Left renal cortex interstitium (tissue), 4 donors: Measurements from ENCODE around the gene DLK1. TPM values are rescaled to one million over a fixed set of nuclear protein-coding genes. Genes with fewer than 3 reads are reported as not detected.

ENCODE experiments used
- DNase-seq, 4 donors: peaks; one replicate each; pipeline ENCODE4 v3.0.0-alpha.2; 2013; ENCODE audit warnings: low read depth in 4 of 4, low spot score in 2 of 4, missing footprints in 1 of 4
- polyA plus RNA-seq, 4 donors: library from polyadenylated mRNA; unstranded; fragments of 120-200 nt; gene quantifications; one replicate each; pipeline ENCODE4 v1.2.1, GENCODE V29; 2013; ENCODE audit not compliant: insufficient read length in 4 of 4

The DLK1 gene
- polyA plus RNA-seq, 4 donors: 5.8 to 11.1 (median 8.0) TPM

DNA sequence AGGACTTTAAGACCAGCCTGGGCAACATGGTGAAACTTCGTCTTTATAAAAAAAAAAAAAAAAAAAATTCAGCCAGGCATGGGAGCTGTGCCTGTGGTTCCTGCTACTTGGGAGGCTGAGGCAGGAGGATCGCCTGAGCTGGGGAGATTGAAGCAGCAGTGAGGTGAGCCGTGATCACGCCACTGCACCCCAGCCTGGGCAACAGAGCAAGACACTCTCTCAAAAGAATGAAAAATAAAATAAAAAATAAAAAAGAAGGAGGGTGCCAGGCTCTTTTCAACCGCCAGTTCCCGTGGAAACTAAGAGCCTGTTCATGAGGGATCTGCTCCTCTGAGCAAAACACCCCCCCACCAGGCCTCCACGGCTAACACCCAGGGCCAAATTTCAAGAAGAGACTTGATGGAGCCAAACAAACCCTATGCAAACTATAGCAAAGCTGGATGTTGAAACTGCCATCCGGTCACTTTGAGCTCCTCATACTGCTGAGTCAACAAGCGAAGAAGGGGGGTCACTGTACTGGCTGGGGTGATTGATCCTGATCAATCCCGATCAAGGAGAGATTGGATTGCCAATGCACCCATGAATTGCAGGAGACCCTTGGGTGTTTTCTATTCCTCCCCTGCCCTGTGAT is 23.4 kb downstream of the DLK1 start:
- DNase-seq: no peak

DNA sequence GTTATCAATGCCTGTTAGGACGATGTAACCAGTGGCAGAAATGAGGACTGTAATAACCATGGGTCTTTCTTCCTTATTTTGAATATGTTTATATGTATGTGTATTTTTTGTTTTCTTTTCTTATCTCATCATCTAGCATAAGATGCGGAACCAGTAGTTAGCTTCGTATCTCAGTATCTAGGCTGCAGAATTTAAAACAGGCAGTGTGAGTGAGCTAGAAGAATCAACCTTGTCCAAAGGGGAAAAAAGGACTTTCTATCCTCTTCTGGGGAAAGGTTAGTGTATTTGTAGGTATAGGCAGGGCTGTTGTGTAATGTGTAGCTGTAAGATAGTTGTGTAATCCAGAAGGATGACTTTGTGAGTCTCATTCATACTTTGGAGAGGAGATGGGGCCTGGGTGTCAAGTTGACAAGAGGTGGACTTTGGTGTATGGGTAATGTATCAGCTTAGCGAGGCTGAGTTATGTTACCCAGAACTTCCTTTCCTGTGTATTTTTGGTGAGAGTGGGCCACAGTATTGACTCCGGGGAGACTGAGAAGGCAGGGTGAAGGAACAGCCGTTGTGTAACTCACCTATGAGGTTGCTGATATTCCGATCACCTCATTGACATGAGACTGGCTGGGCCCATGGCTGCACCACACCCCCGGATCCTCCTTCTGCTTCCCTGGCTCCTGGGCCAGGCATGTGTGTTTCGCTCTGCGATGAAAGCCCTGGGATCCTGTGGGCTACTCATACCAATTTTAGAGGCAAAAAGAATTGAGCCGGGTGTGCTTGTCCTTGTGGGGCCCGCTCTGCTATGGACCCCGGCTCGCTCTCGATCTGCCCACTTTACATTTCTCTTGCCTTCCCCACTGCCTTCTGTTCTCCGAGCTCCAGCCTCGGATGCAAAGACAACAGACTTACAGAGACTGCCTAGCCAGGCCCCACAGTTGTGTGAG is 24.3 kb downstream of the DLK1 start:
- DNase-seq: no peak

DNA sequence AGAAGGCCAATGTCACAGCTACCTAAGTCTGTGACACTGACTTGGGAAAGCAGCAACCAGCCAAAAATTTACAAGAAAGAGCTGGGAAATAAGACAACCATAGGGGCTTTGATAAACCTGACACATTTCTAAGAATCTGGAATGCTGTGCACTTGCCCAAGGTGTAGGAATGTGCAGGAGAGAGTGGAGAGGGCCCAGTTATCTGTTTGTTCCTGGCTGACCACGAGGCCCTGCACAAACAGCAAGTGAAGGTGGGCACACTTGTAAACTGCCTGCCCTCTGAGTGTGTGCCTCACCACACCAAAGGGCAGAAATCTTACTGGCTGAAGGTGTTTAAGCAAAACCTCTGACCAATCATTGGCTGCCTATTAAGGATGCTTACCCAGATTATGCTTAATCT is 27.3 kb downstream of the DLK1 start:
- no peak for DNase-seq

DNA sequence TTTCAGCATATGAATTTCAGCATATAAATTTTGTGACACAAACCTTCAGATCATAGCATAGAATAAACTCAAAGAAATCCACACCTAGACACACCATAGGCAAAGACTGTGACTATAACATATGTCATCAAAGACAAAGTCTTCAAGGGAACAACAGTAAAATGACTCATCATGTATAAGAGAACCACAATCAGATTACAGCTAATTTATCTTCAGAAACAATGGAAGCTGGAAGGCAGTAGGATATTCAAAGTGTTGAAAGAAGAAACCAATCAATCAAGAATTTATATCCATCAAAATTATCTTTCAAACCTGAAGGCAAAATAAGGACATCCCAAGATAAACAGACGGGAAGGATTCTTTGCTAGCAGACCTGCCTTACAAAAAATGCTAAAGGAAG is 29.0 kb downstream of the DLK1 start:
- no peak for DNase-seq

DNA sequence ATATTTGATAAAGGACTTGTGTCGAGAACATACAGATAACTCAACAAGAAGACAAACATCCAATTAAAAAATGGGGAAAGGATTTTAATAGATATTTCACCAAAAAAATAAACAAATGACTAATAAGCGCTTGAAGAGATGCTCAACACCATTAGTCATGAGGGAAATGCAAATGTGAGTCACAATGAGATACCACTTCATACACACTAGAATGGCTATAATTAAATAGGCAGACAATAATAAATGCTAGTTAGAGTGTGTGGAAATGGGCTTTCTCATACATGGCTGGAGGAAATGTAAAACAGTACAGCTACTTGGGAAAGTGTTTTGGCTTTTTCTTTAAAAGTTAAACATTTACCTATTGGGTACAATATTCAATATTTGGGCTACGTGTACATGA is 34.8 kb downstream of the DLK1 start:
- DNase-seq: no peak

DNA sequence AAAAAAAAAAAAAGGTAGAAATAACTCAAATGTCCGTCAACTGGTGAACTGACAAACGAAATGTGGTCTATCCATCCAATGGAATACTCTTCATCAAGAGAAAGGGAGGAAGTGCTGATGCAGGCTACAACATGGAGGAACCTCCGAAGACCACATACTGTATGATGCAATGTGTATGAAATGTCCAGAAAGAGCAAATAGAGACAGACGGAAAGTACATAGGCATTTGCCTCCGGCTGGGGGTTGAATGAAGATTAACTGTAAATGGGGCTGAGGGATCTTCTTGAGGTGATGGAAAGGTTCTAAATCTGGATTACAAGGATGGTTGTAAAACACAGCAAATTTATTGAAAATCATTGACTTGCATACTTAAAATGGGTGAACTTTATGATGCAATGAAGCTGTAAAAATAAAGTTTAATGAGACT is 35.4 kb downstream of the DLK1 start:
- no peak for DNase-seq

DNA sequence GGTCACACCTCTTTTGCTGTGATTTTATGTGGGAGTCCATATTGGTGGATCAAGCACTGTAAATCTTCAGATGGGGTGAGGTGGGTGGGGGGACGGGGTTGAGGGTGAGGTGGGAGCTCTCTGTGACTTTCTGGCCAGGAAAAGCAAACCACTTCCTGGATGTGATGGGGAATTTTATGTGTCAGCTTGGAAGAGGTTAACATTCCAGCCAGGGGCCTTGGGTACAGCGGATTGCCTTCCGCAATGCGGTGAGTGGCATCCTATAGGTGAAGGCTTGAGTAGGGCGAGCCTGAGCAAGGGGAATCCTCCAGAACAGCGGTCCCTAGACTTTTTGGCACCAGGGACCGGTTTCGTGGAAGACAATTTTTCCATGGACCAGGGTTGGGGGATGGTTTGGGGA is 36.2 kb downstream of the DLK1 start:
- no peak for DNase-seq

DNA sequence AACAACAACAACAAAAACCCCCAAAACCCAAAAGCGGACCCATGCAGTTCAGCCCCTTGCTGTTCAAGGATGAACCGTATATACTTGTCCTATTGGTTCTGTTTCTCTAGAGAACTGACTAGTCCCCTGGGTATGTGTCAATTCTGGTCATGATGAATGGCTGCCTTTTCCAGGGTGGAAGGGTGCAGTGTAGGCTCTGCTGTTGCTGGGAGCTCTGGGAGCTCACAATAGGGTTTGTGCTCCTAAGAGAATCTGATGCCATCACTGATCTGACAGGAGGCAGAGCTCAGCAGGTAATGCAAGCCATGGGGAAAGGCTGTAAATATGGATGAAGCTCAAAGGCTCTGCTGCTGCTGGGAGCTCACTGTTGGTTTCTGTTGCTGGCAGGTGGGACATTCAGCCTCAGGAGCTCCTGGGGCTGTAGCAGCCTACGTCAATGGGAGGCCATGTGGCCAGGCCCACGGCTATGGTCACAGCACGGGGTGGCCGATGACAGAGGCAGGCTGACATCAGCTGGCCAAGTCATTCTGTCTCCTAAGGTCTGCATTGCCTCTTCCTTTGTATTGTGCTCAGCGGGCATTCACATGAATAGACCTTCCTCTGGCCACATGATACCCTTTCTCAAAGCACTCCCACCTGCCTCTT is 37.9 kb downstream of the DLK1 start:
- DNase-seq: no peak

DNA sequence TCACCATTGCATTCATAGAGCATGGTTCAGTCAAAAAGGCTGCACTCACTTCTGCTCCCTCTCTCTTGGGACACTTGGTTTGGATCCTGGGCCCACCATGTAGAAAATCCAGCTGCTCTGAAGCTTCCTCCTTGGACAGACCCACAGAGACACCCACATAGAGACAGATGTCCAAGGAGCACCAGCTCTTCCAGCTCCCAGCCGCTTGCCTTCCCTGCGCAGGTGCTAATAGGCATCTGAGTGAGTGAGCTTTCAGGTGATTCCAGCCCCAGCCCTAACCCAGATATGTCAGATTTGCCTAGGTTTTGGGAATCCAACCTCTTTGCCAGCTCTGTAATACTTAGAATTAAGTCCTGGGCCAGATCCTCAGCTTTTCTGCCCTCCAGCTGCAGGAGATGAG is 38.6 kb downstream of the DLK1 start:
- DNase-seq: no peak

DNA sequence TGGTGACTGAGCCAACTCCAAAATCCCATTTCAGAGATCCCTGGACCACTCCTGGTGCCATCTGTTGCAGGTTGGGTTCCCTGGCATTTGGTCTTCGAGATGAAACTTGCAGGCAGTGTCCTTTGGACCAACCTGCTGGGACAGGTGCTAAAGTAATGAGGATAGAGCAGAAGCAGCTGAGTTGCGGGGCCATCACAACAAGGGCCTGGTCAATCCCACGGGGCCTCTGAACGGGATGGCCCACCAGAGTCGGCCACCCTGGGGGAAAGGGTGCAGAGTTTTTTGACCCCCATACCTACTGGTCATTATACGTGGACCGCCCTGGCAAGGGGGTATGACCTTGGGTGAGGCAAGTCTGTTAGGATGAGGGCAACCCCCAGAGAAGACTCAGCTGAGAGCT is 39.3 kb downstream of the DLK1 start:
- DNase-seq: no peak

DNA sequence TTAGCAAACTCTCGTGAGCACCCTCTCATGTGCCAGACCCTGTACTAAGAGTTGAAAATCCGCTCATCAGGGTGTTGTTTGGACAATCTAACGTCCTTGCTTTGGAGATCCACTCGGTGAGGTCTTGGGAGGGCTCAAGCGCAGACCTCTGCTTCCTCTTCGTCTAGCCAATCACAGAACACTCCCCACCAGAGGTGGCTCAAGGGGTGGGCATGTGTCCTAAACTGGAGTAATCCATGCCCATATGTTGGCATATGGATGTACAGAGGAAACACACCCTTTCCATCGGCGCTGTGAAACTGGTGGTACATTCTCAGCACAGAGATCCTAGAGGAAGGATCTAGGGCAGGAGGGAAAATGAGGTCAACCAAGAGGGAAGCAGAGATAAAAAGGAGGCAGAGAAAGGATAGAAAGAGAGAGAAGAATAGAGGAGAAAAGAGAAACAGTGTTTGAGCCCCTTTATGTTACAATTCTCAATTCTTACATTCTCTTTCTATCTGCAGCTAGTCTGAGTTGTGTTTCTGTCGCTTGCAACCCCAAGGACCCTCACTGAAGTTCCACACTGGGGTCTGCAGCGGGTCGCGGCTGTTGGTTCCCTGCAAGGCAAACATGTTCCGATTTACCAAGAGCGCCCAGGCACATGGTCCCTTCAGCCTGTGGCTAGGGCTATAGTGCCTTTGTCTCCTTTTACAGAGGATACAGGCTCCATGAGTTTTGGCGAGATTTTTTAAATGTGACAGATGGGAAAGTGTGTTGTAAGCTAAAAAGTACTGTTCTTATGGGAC is 40.5 kb downstream of the DLK1 start:
- no peak for DNase-seq

DNA sequence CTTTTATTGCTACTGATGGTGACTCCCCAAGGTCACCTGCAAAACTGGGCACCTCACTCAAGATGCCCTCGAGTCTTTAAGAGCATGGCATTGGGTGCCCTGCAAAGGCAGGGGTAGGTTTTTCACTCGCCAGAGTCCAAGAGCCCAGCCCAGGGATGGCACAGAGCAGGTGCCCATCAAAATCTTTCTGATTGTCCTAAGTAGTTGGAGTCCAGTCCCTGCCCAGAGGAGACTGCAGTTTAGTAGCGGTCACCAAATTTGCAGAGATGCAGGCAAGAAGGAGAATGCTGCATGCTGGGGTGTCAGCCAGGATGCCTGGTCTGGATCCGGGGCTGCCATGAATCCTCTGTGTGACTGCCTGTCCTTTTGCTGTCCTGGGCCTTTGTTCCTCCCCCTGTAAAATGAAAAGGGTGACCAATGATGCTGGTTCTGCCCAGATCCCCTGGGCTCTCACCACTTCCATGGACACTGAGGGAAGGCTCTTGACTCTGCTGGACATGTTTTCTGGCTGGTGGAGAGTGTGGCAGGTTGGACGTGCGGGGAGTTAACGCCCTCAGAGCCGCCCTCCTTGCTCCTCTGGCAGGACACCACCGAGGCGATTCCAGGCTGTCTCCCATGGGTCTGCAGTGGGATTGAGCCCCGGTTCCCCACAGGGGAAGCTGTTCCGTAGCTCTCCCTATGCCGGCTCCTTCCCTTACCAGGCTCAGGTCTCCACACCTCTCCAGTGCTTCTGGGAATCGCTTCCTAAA is 41.3 kb downstream of the DLK1 start:
- no peak for DNase-seq

DNA sequence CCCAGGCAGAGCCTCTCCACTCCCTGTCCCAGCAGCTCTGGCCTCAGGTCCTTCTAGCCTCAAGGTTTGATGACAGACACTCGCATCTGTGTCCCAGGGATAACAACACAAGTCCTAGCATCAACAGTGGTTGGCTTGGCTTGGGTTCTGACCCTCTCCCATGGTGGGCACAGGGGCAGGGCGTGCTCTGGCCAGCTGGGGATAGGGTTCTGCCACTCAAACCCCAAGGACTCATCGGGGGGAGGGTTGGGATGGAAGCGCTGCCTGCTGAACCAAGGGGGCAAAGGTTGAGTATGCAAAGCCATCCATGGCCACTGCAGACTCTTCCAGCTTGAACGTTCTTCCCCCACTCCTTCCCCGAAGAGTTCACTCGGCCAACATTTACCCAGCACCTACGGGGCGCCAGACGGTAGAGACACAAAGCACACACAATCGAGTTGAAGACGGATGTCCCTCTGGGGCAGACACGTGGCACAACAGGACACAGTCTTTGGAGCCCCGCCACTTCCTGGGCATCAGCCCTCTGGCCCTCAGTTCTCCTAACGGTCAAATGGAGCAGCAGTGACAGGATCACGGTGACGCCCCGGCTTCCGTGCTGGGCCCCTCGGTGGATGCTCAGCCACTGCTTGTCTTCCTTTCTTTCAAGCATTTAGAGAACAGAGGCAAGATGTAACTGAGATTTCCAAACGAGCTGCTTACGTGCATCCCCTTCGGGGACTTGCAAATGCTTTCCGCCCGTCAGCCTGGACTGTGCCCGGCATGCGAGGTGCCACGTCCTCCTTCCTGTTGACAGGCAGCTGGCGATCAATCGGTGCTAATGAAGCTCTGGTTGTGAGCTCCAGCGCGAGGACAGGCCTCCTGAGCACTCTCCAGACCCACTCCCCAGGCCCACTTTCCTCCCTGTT is 42.6 kb downstream of the DLK1 start:
- DNase-seq: no peak

DNA sequence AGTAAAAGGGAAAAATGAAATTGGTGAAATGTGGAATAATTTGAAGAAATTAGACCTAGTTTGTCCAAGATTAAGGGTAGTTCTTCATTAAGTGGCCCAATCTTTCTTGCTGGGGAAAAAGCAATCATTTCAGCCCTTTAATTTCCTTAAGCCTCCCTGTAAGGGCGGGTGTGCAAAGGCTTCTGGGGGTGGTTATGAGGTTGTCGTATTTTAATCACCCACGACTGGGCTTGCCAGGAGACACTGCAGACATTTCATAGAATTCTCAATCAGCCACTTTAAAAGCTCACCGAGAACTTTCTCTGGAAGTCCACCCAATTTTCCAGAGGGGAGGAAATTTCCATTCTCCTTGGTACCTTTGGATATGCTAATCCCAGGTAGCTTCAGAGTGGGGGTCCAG is 43.4 kb downstream of the DLK1 start:
- DNase-seq: no peak

DNA sequence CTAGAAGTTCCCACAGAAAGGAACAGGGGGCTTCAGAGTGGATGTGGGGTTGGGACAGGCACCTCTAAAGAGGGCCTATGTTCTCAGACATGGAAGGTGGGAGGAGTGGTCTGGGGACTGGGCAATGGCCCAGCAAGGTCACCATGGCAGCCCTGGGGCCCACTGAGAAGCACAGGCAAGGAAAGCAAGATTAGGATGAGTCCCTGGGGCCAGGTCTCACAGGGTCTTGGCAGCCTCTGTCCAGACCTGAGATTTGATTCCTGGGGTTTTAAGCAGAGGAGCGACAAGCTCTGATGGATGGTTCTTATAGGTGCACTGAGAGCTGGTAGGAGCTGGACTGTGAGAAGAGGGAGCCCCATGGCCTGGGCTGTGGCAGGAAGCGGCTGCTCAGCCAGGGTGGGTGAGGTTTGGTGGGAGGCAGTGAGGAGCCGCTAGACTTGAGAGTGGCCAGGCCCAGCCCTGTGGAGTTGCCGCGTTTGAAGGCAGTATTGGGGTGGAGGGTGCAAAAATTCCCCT is 44.0 kb downstream of the DLK1 start:
- DNase-seq: no peak

DNA sequence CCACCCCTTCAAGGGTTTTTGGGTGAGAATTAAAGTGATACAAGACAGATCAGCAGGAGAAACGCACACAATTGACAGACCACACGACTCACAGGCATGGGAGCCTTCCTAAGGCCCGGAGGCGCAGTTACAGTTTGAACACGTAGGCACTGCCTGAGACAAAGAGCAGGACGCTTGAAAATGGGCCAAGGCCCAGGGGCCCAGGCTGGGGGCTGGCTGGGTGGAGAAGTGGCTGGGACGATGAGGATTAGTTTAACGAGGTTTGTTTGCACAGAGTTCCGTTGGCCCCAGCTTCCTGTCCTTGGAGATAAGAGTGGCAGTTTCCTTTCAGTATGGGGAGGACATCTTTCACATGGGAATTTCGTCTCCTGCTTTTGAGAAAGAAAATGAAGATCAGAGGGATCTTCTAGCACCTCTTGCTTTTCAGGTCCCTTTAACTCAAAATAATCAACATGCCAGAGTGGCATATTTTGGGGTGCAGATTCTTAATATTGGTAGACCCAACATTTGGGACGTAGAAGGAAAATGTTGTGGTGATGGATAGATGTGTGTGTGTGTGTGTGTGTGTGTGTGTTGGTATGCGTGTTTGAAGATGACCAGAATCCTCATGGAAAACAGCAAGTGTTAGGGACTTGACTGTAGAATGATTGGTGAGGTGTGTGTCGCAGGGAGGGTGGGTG is 44.6 kb downstream of the DLK1 start:
- DNase-seq: no peak

DNA sequence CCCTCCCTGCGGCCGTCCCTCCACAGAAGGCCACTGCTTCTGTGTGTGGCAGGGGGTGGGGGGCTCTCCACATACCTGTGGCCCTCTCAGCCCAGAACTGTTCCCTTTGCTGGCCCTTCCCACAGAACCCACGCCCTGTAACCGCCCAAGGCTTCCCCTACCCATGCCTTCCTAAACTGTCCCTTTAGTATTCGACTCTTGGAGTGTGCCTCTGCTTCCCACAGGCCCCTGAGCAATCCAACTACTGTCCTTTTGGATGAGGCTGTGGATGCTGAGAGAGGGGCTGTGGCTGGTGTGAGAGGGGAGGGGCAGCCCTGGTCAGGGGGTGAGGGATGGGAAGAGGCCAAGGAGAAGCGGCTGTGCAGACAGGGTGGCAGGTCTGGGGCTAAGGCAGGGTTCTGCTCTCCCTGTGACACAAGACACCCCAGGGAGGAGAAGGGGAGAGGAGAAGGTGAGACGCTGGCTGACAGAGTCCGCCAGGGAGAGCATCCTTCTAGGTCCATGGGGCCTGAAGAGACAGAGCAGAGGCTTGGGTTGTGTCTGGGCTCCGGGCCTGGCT is 46.0 kb downstream of the DLK1 start:
- no peak for DNase-seq
